Measurements from ENCODE around the gene SLC39A6. TPM values are rescaled to one million over a fixed set of nuclear protein-coding genes. Genes with fewer than 3 reads are reported as not detected.

SLC39A6 gene
- total RNA-seq, 1 donor: 88.6 TPM

DNA sequence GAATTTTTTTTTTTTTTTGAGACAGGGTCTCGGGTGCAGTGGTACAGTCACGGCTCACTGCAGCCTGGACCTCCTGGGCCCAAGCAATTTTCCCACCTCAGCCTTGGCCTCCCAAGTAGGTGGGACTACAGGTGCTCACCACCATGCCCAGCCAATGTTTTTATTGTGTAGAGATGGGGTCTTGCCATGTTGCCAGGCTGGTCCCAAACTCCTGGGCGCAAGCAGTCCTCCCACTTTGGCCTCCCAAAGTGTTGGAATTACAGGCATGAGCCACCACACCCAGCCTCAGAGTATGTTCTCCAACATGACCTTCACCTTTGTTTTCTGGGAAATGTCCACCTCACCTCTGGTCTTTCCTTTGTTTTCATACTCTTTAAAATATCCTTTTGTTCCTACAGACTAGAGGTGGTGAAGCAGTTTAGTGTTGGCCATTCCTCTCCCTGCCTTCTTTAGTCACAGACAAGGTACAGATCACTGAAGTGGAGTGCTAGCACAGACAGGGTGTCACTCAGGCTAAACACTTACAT is 38.6 kb upstream of the SLC39A6 start:
- H3K4me3 ChIP-seq (ENCODE audit: low read depth, low read length): no peak overlapping the region
- DNase-seq (ENCODE audit: low read depth): no peak
- TF ChIP-seq, protein P1, sequence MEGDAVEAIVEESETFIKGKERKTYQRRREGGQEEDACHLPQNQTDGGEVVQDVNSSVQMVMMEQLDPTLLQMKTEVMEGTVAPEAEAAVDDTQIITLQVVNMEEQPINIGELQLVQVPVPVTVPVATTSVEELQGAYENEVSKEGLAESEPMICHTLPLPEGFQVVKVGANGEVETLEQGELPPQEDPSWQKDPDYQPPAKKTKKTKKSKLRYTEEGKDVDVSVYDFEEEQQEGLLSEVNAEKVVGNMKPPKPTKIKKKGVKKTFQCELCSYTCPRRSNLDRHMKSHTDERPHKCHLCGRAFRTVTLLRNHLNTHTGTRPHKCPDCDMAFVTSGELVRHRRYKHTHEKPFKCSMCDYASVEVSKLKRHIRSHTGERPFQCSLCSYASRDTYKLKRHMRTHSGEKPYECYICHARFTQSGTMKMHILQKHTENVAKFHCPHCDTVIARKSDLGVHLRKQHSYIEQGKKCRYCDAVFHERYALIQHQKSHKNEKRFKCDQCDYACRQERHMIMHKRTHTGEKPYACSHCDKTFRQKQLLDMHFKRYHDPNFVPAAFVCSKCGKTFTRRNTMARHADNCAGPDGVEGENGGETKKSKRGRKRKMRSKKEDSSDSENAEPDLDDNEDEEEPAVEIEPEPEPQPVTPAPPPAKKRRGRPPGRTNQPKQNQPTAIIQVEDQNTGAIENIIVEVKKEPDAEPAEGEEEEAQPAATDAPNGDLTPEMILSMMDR (IDR thresholded peaks at IDR 0.05; ENCODE audit: insufficient read depth, low read length): no peak

DNA sequence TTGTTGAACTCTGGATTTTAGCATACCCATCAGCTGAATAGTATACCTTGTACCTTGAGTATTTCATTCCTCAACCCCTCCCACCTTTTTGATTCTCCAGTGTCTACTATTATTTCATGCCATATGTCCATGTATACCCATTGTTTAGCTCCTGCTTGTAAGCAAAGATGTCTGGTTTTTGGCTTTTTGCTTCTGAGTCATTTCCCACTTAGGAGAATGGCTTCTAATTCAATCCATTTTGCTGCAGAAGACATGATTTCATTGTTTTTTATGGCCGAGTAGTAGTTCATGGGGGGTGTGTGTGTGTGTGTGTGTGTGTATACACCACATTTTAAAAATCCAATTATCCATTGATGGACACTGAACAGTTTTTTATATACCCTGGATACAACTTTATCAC is 33.8 kb upstream of the SLC39A6 start:
- peak; percentile 55 for DNase-seq (ENCODE audit: low read depth)
- H3K4me3 ChIP-seq (ENCODE audit: low read depth, low read length): no peak overlapping the region
- TF ChIP-seq, protein P1 (IDR thresholded peaks at IDR 0.05; ENCODE audit: insufficient read depth, low read length): no peak

DNA sequence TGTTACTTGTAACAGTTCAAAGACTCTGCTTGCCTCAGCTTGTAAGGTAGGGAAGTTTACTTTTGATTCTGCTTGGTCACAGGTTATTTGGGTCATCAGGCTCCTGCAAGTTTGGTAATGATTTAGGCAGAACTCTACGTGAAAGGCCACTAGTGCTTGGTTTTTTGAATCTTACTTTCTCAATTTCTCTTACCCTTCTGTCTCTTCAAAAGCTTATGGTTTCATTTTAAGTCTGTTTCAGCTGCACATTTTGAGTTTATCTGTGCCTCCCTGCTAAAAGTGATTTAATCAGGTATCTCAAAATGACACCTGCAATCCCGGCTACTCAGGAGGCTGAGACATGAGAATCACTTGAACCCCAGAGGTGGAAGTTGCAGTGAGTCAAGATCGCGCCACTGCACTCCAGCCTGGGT is 31.8 kb upstream of the SLC39A6 start:
- no peak for DNase-seq (ENCODE audit: low read depth)
- no peak overlapping the region for H3K4me3 ChIP-seq (ENCODE audit: low read depth, low read length)
- TF ChIP-seq, protein P1 (IDR thresholded peaks at IDR 0.05; ENCODE audit: insufficient read depth, low read length): no peak

DNA sequence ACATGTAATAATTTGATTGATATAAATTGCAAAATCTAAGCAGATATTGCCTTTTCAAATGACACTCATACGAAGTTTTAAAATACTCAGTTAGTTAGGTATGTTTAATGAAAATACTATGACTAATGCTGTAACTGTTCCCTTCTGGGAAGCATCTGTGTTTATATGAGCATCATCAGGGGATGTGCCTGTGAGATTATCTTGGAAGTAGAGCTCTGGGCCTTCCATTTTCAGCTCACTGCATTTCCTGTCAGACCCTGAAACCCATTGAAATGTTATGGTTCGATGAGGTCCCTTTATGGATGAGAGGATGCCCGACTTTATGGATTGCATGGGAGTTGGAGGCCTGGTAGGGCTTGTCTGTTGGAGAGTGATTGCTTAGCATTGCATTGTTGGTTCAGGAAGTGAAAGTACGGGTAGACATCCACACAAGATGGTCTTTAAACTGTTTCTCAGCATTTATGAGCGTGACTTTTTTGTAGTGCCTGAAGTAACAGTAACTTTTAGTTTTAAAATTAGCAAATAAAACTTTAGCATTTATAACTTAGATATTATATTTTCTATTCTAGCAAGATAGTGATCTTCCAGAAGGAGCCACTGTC is 29.2 kb upstream of the SLC39A6 start:
- peak; percentile 80 for DNase-seq (ENCODE audit: low read depth)
- H3K4me3 ChIP-seq (ENCODE audit: low read depth, low read length): no peak overlapping the region
- TF ChIP-seq, protein P1 (IDR thresholded peaks at IDR 0.05; ENCODE audit: insufficient read depth, low read length): no peak

DNA sequence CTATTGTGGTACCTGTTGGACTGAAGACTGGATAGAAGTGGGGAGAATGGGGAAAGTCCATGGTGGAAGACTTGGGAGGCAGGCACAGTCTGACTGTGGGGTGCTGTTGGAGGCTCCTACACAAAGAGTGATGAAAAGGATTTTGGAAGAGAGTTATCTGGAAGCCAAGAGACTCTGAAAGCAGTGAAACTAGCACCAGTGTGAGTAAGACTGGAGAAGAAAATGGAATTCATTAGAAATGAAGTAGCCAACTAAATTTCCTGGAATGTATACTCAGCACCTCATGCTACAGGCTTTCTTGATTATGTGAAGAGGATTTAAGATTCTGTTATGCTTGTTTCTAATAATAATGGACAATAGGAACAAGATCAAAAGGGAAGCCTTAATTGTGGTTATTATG is 28.3 kb upstream of the SLC39A6 start:
- peak; percentile 43 for DNase-seq (ENCODE audit: low read depth)
- TF ChIP-seq, protein P1 (IDR thresholded peaks at IDR 0.05; ENCODE audit: insufficient read depth, low read length): no peak
- H3K4me3 ChIP-seq (ENCODE audit: low read depth, low read length): no peak overlapping the region

DNA sequence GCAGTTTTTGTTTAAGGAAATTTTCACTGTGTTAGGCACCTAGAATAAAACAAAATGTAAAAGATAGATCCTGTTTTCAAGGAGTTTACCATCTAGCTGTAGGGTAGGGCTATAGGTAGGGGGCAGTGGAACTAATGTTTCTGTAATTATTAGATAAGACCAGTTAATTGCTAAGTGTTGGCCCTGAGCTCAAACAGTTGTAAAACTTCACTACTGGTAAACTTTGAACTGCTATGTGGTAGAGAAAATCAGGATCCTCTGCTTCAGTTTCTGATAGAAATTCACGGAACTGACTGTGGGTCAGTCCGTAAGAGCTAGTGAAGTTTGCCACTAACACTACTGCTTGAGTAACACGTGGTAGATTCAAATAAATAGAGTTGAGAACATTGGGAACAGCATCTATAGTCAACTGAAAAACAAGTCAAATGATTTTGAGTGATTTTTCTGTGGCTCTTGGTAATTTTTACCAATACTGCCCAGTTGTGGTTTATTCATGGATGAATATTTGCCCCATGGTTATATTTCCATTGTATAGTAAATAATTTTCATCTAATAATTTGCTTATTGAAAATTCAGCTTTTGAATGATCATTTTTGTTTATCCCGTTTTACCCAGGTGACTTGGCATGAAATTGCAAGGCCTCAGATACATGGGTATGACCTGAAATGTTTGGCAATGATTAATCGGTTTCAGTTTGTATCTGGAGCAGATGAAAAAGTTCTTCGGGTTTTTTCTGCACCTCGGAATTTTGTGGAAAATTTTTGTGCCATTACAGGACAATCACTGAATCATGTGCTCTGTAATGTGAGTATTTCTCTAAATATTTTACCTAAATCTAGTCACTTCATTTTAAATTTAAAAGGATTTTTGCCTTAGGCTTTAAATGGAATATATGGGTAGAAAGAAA is 27.0 kb upstream of the SLC39A6 start:
- no peak for DNase-seq (ENCODE audit: low read depth)
- TF ChIP-seq, protein P1 (IDR thresholded peaks at IDR 0.05; ENCODE audit: insufficient read depth, low read length): no peak

More for the DNA sequence above, 27.0 kb upstream of the SLC39A6 start:
- H3K4me3 ChIP-seq (ENCODE audit: low read depth, low read length): no peak overlapping the region
